ENCODE results near the gene GBE1.
A peak's percentile ranks its signal among the peaks of the same experiment; 100 is the strongest.

GBE1 gene

DNA sequence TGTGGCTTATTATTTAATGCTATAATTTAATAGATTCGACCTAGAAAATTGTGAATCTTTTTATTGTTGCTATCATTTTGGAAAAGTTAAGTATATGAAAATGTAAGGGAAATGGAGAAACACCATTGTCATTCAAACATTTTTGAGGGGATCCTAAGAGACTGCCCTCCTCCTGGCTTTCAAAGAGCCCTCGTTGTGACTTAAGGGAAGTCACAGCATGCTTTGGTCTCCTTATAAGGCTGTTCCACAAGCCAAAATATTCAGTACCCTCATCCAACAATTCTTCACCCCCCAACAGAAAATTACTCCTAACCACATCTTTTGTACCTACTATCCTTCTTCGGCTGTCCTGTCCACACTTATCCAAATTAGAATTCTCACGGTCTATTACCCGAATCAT is 140.2 kb downstream of the GBE1 start:
- no peak overlapping the region for H3K4me3 ChIP-seq (ENCODE audit: low read depth, low read length)
- ChIA-PET POLR2A (no interaction called here), CTCF (no interaction called here)
- DNase-seq (ENCODE audit: low read depth, low spot score) = no peak
- no peak for TF ChIP-seq CTCF (IDR thresholded peaks at IDR 0.05; ENCODE audit: insufficient read depth, low read length, missing control alignments)

DNA sequence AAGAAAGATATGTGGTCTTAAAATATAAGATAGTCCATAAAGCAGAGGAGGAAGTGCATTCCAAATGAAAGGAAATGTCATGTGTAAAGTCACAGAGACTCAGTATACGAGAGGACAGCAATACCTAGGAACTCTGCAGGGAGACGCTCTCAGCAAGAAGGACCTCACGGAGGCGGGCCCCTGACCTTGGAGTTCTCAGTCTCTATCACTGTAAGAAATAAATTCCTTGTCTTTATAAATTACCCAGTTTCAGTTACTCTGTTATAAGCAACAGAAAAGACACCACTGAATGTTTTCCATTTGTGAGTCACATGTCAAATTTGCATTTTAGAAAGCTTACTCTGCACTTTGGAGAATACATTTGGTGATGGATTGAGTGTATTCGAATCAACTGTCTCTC is 140.6 kb downstream of the GBE1 start:
- no peak for TF ChIP-seq CTCF (IDR thresholded peaks at IDR 0.05; ENCODE audit: insufficient read depth, low read length, missing control alignments)
- ChIA-PET CTCF (no interaction called here), POLR2A (no interaction called here)
- no peak overlapping the region for H3K4me3 ChIP-seq (ENCODE audit: low read depth, low read length)
- DNase-seq (ENCODE audit: low read depth, low spot score) = no peak

- no peak overlapping the region for H3K4me3 ChIP-seq (ENCODE audit: low read depth, low read length)
- DNase-seq (ENCODE audit: low read depth, low spot score) = no peak
- ChIA-PET CTCF (no interaction called here), POLR2A (no interaction called here)
- no peak for TF ChIP-seq CTCF (IDR thresholded peaks at IDR 0.05; ENCODE audit: insufficient read depth, low read length, missing control alignments)
These were observed 148.7 kb downstream of the GBE1 start for GRCh38 chr3:81612768-81613167.

GRCh38 chr3:81602781-81603180 is 158.7 kb downstream of the GBE1 start:
- no peak overlapping the region for H3K4me3 ChIP-seq (ENCODE audit: low read depth, low read length)
- ChIA-PET POLR2A (no interaction called here), CTCF (interaction anchor here (3.9 kb wide), 1 partner anchor 21 kb away, joined by 34 read pairs; no protein-coding TSS in a partner anchor)
- no peak for DNase-seq (ENCODE audit: low read depth, low spot score)
- TF ChIP-seq CTCF (IDR thresholded peaks at IDR 0.05; ENCODE audit: insufficient read depth, low read length, missing control alignments) = no peak

DNA sequence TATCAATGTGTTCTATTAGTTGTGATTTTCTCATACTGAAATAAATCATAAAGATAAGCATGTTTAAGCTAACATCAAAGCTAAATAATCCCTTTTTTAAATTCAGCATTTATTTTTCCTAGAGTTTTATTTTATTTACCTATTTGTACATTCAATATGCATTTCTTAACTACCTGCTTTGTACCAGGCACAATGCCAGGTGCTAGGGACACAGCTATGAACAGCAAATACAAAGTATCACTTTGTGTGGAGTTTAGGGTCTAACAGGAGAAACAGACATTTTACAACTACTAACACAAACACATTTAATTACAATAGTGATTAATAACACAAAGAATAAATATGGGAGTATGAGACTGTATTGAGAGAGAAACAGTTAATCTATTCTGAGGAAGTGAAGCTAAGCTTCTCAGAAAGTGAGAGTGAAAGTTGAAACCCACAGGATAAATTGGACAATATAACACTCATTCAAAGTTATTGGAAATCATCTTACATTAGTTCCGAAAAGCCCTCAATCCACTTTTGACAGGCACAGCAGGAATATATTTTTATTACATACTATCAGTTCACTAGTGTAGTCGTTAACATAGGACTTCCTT is 159.6 kb downstream of the GBE1 start:
- no peak for DNase-seq (ENCODE audit: low read depth, low spot score)
- POLR2A ChIA-PET = no interaction called here
- H3K4me3 ChIP-seq (ENCODE audit: low read depth, low read length) = no peak overlapping the region
- TF ChIP-seq CTCF (IDR thresholded peaks at IDR 0.05; ENCODE audit: insufficient read depth, low read length, missing control alignments) = no peak
- CTCF ChIA-PET = interaction anchor here (3.9 kb wide), 1 partner anchor 20 kb away, joined by 34 read pairs; no protein-coding TSS in a partner anchor

- CTCF ChIA-PET = interaction anchor here (1.1 kb wide), 1 partner anchor 12 kb away, joined by 3 read pairs; no protein-coding TSS in a partner anchor
- no peak overlapping the region for H3K4me3 ChIP-seq (ENCODE audit: low read depth, low read length)
- no peak for TF ChIP-seq CTCF (IDR thresholded peaks at IDR 0.05; ENCODE audit: insufficient read depth, low read length, missing control alignments)
- peak; percentile 7 for DNase-seq (ENCODE audit: low read depth, low spot score)
- POLR2A ChIA-PET = no interaction called here
These were observed 169.3 kb downstream of the GBE1 start for GRCh38 chr3:81592101-81592500.
